Measurements from ENCODE around the gene CASKIN2.

DNA sequence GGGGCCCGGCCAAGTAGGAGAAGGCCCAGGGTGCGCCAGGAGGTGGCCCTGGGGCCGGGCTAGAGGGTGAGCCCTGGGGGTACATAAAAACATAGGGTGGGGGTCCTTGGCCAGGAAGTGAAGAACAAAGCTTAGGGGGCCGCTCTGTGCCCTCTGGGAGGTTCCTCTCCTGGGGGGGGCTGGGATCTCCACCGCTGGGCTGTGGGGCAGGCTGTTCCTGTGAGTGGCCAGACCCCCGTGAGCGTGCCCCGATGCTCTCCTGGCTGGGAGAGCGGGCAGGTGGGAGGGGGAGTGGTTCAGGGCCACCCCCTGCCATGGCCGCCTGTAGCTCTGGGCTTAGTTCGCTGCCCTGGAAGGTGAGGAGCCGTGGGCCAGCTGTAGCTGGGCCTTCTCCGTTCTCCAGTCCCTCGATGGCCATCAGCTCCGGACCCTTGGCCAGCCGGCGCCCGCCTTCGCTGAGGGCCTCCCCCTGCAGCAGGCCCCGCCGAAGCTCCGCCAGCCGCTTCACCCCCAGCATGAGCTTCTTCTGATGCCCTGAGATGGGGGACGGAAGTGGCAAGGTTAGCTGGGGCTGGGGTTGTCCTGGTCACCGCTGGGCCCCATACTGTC is 12.5 kb downstream of the CASKIN2 start:
- TF ChIP-seq EZH2phosphoT487 (IDR thresholded peaks at IDR 0.05; ENCODE audit: insufficient read depth, low read depth) (no peak), EZH2 (IDR thresholded peaks at IDR 0.05; ENCODE audit: insufficient read depth, poor library complexity, severe bottlenecking) (no peak)
